PC-9 (cell line): ENCODE measurements around the gene RPS8. TPM values are rescaled to one million over a fixed set of nuclear protein-coding genes. Genes with fewer than 3 reads are reported as not detected.

ENCODE experiments used
- BruUV-seq: library from RNA; stranded (reverse); fragments of 400-500 nt; replicated peaks from 2 replicates; lab custom pipeline; 2021; lab: Mats Ljungman, UMichigan
- CTCF ChIA-PET: fragments of 300-600 bp; sonication (Branson Sonifier 250); formaldehyde crosslinking; loops from one replicate; lab custom pipeline; 2022; ENCODE audit warnings: antibody characterized with exemption; lab: Charles Lee
- POLR2A ChIA-PET: fragments of 300-600 bp; sonication (Branson Sonifier 250); formaldehyde crosslinking; loops from one replicate; lab custom pipeline; 2022; ENCODE audit warnings: antibody characterized with exemption; ENCODE audit not compliant: unreplicated experiment; lab: Charles Lee
- DNase-seq, 2 experiments: peaks; one replicate each; pipeline versions ENCODE4 v3.0.0 to v3.0.0-alpha.2; 2015 to 2022; ENCODE audit warnings: mixed read lengths in 1 of 2
- H2AFZ ChIP-seq: fragments of 200-600 bp; sonication (generic); 2 replicates; pipeline ENCODE4 v1.8.1; 2017; ENCODE audit warnings: antibody characterized with exemption
- H3F3A ChIP-seq: fragments of 200-600 bp; sonication (generic); 2 replicates; pipeline ENCODE4 v1.8.1; 2017; ENCODE audit warnings: antibody characterized with exemption, mild to moderate bottlenecking, low read depth; ENCODE audit not compliant: insufficient read depth
- H3K27ac ChIP-seq: fragments of 200-600 bp; sonication (generic); 2 replicates; pipeline ENCODE4 v1.6.1; 2016; ENCODE audit warnings: mixed run types
- H3K27me3 ChIP-seq: fragments of 200-600 bp; sonication (generic); 2 replicates; pipeline ENCODE4 v1.6.1; 2016; ENCODE audit warnings: low read depth, mixed run types; ENCODE audit not compliant: insufficient read depth
- H3K36me3 ChIP-seq: fragments of 200-600 bp; sonication (generic); 2 replicates; pipeline ENCODE4 v1.6.1; 2016; ENCODE audit warnings: low read depth, mixed run types
- H3K4me1 ChIP-seq: fragments of 200-600 bp; sonication (generic); replicated peaks from 2 replicates; pipeline ENCODE4 v1.6.1; 2016; ENCODE audit warnings: mixed run types; ENCODE audit not compliant: insufficient read depth
- H3K4me2 ChIP-seq: fragments of 200-600 bp; sonication (generic); 2 replicates; pipeline ENCODE4 v1.6.1; 2017; ENCODE audit warnings: mixed run types
- H3K4me3 ChIP-seq: fragments of 200-600 bp; sonication (generic); 2 replicates; pipeline ENCODE4 v1.6.1; 2016; ENCODE audit warnings: mixed run types
- H3K79me2 ChIP-seq: fragments of 200-600 bp; sonication (generic); 2 replicates; pipeline ENCODE4 v1.6.1; 2017; ENCODE audit warnings: low read depth, mixed run types
- H3K9me2 ChIP-seq: fragments of 200-600 bp; sonication (generic); 2 replicates; pipeline ENCODE4 v1.8.1; 2017; ENCODE audit warnings: mild to moderate bottlenecking; ENCODE audit not compliant: insufficient read depth
- H3K9me3 ChIP-seq: fragments of 200-600 bp; sonication (generic); 2 replicates; pipeline ENCODE4 v1.8.1; 2016; ENCODE audit warnings: low read depth; ENCODE audit not compliant: insufficient read depth
- H4K20me1 ChIP-seq: fragments of 200-600 bp; sonication (generic); 2 replicates; pipeline ENCODE4 v1.8.1; 2017; ENCODE audit not compliant: insufficient read depth
- CTCF ChIP-seq: fragments of 200-600 bp; sonication (generic); conservative IDR thresholded peaks from 2 replicates; pipeline ENCODE4 v1.6.1; 2017; ENCODE audit warnings: mixed run types, antibody characterized with exemption, mild to moderate bottlenecking, moderate library complexity
- EZH2 ChIP-seq: fragments of 200-600 bp; sonication (generic); IDR thresholded peaks from 2 replicates; pipeline ENCODE4 v1.8.0; 2017; ENCODE audit warnings: antibody characterized with exemption, low read depth
- intact Hi-C: fragments of 100-400 bp; cut with micrococcal nuclease; formaldehyde crosslinking; loops from one replicate; pipeline ENCODE4 v1.10.0; 2022; ENCODE audit not compliant: unreplicated experiment
- total RNA-seq: library from RNA; stranded (reverse); gene quantifications from 2 replicates; pipeline ENCODE4 v1.2.3, GENCODE V29; 2021

Gene RPS8
- total RNA-seq, 1 experiment from 2014 or later = 2,059 TPM

- peaks cover 53% of the 10 kb centered on the region for H3K79me2 ChIP-seq
These were observed 35.8 kb upstream of the RPS8 start, which contains the start of gene KIF2C for GRCh38 chr1:44739307-44740178. Gene KIF2C (plus strand): TSS chr1:44739837. CDS start chr1:44739933, 96 bp downstream.

GRCh38 chr1:44740179-44740617, 35.1 kb upstream of the RPS8 start:
- H3F3A ChIP-seq = peaks cover 13% of the 10 kb centered on the region
- no peaks in the 10 kb centered on the region for H3K9me3 ChIP-seq
- H2AFZ ChIP-seq = peak overlapping the region; percentile 66
- ChIA-PET POLR2A (interaction anchor here (0.6 to 0.7 kb wide), 2 partner anchors 71 to 600 kb away, joined by 4 to 6 read pairs; partner anchors contain the start of genes MUTYH and TOE1), CTCF (interaction anchor here (0.6 kb wide), 1 partner anchor 8 kb away, joined by 13 read pairs; no protein-coding TSS in a partner anchor)
- H3K36me3 ChIP-seq = peaks cover 18% of the 10 kb centered on the region
- peak overlapping the region; percentile 89 for H3K4me2 ChIP-seq
- DNase-seq = no peak
- intact Hi-C loops = no loop called here
- H4K20me1 ChIP-seq = no peaks in the 10 kb centered on the region
- H3K9me2 ChIP-seq = no peaks in the 10 kb centered on the region
- peaks cover 18% of the 10 kb centered on the region for H3K4me1 ChIP-seq
- H3K27me3 ChIP-seq = no peaks in the 10 kb centered on the region
- no peak for TF ChIP-seq CTCF
- TF ChIP-seq EZH2 = no peak
- H3K27ac ChIP-seq = peak overlapping the region; percentile 79
- BruUV-seq = TSS peak; percentile 64
- peak overlapping the region; percentile 65 for H3K4me3 ChIP-seq
- H3K79me2 ChIP-seq = peaks cover 59% of the 10 kb centered on the region

More at GRCh38 chr1:44739307-44740178, 35.8 kb upstream of the RPS8 start, which contains the start of gene KIF2C:
- CTCF ChIA-PET = interaction anchor here (0.6 to 0.7 kb wide), 2 partner anchors 7 to 25 kb away, joined by 5 to 13 read pairs; no protein-coding TSS in a partner anchor
- Histone ChIP-seq H3K4me1 (peaks cover 18% of the 10 kb centered on the region), H3K36me3 (peaks cover 18% of the 10 kb centered on the region), H3K9me3 (no peaks in the 10 kb centered on the region), H2AFZ (peak within 1 kb of the TSS; percentile 87), H3K4me3 (peak within 1 kb of the TSS; percentile 65), H3K27ac (peak within 1 kb of the TSS; percentile 79), H3K4me2 (peak within 1 kb of the TSS; percentile 89), H3F3A (peaks cover 13% of the 10 kb centered on the region), H3K9me2 (no peaks in the 10 kb centered on the region), H3K27me3 (no peaks in the 10 kb centered on the region), H4K20me1 (no peaks in the 10 kb centered on the region)
- BruUV-seq = TSS peak; percentile 84
- intact Hi-C loops = loop anchor here (1.0 to 10.0 kb wide), 4 partner anchors 8 to 845 kb away; partner anchors contain the start of genes BTBD19, DYNLT4, NASP and PLK3
- POLR2A ChIA-PET = interaction anchor here (0.6 to 0.7 kb wide), 5 partner anchors 21 to 601 kb away, joined by 3 to 8 read pairs (median 6); partner anchors contain the start of genes MUTYH and TOE1
- TF ChIP-seq CTCF (0 out of 2 replicates have a peak, but pooled peaks have one; percentile 16), EZH2 (no peak)
- peak; percentile 92 to 98 for DNase-seq

GRCh38 chr1:44743211-44743610, 32.1 kb upstream of the RPS8 start:
- Histone ChIP-seq H4K20me1 (no peaks in the 10 kb centered on the region; the same call in 1 of the 2 replicates), H3K79me2 (peaks cover 71% of the 10 kb centered on the region), H2AFZ (no peak overlapping the region), H3K36me3 (peaks cover 39% of the 10 kb centered on the region), H3K4me1 (peaks cover 15% of the 10 kb centered on the region), H3K9me2 (no peaks in the 10 kb centered on the region), H3K9me3 (no peaks in the 10 kb centered on the region), H3K27ac (no peak overlapping the region), H3F3A (peaks cover 9% of the 10 kb centered on the region), H3K4me3 (no peak overlapping the region), H3K27me3 (no peaks in the 10 kb centered on the region), H3K4me2 (no peak overlapping the region)
- ChIA-PET POLR2A (interaction anchor here (0.6 to 0.7 kb wide), 4 partner anchors 26 to 1534 kb away, joined by 3 to 16 read pairs (median 8); no protein-coding TSS in a partner anchor), CTCF (interaction anchor here (0.6 kb wide), 1 partner anchor 268 kb away, joined by 3 read pairs; no protein-coding TSS in a partner anchor)
- intact Hi-C loops = no loop called here
- BruUV-seq = no TSS peak
- DNase-seq = no peak
- no peak for TF ChIP-seq EZH2
- TF ChIP-seq CTCF = no peak
